AG10803 (cell line): ENCODE results near the gene KLHL29.

Experiments used
- DNase-seq: peaks from one replicate; pipeline ENCODE4 v3.0.0; 2010; ENCODE audit warnings: low read depth
- H3K4me3 ChIP-seq: 2 replicates; pipeline ENCODE4 v1.5.1; 2011; ENCODE audit warnings: mild to moderate bottlenecking, low read length, control low read depth
- TF ChIP-seq, protein P1 (sequence below): conservative IDR thresholded peaks from 2 replicates; pipeline ENCODE4 v1.5.1; 2011; ENCODE audit warnings: mild to moderate bottlenecking, low read length, control low read depth, inconsistent platforms

Gene KLHL29

DNA sequence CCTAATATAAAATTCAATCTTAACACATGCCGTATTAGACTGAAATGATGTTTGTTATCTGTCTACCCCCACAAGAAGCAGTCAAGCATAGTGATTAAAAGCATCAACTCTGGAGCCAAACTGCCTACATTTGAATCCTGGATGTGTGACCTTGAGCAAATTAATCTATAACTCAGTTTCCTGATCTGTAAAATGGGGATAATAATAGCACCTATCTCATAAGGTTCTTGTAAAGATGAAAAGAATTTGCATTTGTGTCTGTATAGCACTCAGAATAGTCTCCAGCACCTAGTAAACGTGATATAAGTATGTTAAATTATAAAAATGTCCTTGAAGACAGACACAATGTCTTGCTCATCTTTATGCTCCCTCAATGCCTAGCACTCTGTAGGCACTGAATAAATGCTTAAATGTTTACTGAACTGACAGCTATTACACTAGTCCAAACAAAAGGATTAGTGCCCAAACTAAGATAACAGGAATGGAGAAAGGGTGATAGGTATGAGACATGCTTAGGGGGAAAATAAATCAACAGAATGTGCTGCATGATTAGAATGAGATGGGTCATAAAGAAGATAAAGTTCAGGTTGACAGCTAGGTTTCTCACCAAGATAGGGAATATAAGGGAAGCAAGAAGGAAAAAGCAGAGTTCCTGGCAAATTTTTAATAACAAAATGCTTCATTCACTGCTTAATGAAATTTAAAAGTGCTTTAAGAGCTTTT lies 361.3 kb downstream of the KLHL29 start:
- no peak for DNase-seq
- no peak overlapping the region for H3K4me3 ChIP-seq
- TF ChIP-seq, protein P1, sequence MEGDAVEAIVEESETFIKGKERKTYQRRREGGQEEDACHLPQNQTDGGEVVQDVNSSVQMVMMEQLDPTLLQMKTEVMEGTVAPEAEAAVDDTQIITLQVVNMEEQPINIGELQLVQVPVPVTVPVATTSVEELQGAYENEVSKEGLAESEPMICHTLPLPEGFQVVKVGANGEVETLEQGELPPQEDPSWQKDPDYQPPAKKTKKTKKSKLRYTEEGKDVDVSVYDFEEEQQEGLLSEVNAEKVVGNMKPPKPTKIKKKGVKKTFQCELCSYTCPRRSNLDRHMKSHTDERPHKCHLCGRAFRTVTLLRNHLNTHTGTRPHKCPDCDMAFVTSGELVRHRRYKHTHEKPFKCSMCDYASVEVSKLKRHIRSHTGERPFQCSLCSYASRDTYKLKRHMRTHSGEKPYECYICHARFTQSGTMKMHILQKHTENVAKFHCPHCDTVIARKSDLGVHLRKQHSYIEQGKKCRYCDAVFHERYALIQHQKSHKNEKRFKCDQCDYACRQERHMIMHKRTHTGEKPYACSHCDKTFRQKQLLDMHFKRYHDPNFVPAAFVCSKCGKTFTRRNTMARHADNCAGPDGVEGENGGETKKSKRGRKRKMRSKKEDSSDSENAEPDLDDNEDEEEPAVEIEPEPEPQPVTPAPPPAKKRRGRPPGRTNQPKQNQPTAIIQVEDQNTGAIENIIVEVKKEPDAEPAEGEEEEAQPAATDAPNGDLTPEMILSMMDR = no peak

DNA sequence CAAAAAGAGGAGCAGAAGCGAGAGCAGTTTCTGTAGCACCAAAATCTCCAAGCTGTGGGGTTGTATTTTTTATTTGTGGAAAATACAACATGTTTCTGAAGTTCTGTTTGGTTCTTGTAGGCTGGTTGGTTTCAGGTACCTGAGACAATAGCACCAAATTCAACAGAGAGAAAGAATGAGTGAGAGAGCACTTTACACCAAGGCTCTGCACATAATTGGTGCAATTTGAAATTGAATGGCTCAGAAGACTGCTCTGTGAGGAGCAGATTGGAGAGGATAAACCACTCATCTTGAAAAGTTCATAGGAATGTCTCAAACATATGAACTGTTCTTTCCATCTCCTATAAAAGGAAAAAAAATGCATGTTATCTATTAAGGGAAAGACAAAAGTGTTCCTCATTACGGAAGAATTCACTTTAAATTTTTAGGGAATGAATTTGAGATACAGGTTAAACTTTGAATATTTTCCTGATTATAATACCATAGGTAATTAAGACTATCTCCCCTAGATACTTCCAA lies 366.8 kb downstream of the KLHL29 start:
- no peak overlapping the region for H3K4me3 ChIP-seq
- no peak for DNase-seq
- TF ChIP-seq, protein P1 = no peak

DNA sequence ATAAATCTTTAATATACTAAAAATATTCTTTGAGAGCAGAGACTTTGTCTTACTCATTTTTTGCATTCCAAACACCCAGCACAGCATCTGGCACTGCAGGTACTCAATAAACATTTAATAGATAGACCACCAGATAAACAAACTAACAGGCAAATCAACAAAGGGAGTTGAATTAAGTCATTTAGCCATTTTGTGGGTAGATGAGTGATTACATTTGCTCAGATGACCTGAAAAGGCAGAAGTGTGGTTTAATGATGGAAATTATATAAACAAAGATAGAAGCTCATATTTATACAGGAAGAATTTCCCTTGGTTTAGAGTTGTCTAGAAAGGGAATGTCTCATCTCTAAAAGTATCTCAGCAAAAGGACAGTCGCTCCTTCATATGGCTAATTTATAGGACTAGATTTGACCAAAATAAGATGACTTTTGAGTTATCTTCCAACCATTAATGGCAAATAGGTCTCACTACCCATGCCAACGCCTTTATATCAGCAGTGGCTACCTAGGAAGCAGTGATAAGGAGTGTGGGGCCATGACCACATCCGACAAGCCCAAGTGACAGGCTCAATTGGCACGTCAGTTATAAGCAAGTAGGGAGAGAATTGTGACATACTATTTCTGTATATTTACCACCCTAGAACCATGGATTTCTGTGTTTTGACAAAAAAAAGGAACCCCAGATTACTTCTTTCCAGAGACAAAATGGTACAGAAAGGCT lies 368.5 kb downstream of the KLHL29 start:
- TF ChIP-seq, protein P1 = no peak
- no peak for DNase-seq
- no peak overlapping the region for H3K4me3 ChIP-seq

DNA sequence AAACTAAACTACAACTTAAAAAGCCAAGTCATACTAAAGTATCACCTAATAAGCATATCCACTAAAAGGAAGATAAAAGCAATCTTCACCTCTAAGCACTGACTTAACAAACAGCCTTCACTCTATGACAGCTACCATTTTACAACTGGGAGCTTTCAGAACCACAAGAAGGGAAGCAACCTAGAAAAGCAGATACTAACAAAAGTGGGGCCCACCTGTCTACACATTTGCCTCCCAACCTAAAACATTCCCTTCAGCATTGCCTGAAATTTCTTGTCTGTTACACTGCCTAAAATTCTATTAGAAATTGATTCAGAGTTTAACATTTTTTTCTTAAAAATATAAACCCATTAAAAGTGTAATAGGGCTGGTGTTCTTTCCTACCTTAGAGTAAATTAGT lies 370.0 kb downstream of the KLHL29 start:
- DNase-seq = no peak
- TF ChIP-seq, protein P1 = no peak

DNA sequence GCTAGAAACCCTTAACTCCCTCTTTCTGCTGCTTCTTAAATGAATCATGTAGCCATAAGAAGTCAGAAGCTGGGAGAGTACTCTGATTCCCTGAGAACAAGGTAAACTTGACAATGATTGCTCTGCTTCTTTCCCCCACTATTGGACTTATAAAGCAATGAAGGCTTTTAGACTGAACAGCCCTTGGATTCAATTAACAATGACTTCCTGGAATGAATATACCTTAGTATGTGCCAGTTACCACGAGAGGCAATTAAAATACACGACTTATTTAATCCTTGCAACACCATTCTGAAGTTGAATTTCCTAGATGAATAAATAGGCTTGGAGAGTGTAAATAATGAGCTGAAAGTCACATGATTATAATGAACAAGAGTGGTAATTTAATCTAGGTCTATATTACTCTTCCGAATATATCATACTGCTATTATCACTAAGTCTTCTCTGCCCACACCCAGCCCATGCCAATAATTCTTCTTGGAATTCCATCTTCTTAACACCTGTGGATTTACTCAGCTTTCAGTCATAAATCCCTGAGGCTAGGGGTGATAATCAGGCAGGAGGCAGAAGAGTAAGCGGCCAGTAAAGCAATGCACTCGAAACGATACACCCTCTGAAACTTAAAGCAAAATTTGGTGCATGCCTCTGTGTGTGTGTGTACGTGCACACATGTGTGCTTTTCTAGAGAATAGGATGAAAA lies 371.8 kb downstream of the KLHL29 start:
- H3K4me3 ChIP-seq = no peak overlapping the region
- TF ChIP-seq, protein P1 = no peak
- no peak for DNase-seq

More for the DNA sequence above, 370.0 kb downstream of the KLHL29 start:
- no peak overlapping the region for H3K4me3 ChIP-seq

DNA sequence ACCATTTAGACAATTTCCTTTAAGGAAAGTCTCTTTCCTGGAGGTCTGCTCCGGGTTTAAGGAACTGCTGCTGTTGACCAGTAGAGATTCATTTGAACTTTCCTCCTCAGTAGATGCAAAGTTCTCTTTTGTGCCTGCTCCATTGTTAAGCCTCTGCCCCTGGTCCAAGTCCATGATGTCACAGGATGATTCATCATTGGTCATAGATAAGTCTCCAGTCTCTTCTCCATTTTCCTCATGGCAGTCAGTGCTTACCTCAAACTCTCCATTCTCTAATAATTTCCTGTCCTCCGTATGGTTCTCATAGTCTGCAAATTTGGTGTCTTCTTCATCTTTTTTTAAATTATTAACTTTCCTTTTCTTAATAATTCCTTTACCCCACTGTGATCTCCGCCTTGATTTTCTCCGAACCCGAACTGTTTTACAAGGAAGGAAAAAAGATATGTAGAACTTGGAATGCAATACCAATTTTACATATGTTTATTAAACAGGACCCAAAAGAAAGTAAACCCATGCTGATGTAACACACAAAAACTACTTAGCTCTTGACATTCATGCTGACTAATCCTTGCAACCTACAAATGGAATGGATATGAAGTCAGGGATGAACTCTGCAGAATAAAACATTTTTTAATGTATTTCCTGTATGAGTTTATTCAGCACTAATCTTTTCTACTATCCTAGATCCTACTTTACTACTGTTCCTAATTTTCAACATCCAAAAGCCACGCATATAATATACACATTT lies 372.9 kb downstream of the KLHL29 start:
- TF ChIP-seq, protein P1 = no peak
- DNase-seq = peak; percentile 69
- no peak overlapping the region for H3K4me3 ChIP-seq
